ENCODE measurements around the gene APOL6. TPM values are rescaled to one million over a fixed set of nuclear protein-coding genes. Genes with fewer than 3 reads are reported as not detected.
A peak's percentile ranks its signal among the peaks of the same experiment; 100 is the strongest.
"Not testable (repeated sequence)": the region's sequence is repeated elsewhere in the genome, so short reads cannot be mapped to it uniquely, and the experiment has no call there.

The APOL6 gene
- total RNA-seq, 1 donor from 2014 or later: 53.8 TPM

DNA sequence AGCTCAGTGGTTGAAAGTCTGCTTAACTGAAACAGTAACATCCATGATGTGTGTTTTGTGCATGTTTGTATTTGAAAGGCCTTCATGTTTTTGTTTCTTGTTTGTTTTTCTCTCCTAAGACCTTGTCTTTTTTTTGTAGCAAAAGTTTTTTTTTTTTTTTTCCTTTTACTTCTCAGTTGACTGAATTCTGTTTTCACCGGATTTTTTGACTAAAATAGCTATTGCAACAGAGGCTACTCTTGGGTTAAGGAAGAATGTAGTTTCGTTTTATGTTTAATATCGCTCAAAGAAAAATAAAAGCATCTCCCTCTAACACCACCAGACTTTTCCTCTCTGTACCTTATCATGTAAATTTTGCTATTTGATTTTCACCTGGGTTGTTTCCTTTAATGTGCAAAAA lies 15.1 kb downstream of the APOL6 start:
- H3K27me3 ChIP-seq (ENCODE audit: low read depth): no peaks in the 10 kb centered on the region
- peak in 1 of 2 donors; percentile 39 for ATAC-seq
- TF ChIP-seq, protein P1, sequence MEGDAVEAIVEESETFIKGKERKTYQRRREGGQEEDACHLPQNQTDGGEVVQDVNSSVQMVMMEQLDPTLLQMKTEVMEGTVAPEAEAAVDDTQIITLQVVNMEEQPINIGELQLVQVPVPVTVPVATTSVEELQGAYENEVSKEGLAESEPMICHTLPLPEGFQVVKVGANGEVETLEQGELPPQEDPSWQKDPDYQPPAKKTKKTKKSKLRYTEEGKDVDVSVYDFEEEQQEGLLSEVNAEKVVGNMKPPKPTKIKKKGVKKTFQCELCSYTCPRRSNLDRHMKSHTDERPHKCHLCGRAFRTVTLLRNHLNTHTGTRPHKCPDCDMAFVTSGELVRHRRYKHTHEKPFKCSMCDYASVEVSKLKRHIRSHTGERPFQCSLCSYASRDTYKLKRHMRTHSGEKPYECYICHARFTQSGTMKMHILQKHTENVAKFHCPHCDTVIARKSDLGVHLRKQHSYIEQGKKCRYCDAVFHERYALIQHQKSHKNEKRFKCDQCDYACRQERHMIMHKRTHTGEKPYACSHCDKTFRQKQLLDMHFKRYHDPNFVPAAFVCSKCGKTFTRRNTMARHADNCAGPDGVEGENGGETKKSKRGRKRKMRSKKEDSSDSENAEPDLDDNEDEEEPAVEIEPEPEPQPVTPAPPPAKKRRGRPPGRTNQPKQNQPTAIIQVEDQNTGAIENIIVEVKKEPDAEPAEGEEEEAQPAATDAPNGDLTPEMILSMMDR (IDR thresholded peaks at IDR 0.05): no peak
- H3K36me3 ChIP-seq: peaks cover 23% of the 10 kb centered on the region
- peaks cover 43% of the 10 kb centered on the region for H3K4me1 ChIP-seq
- peak overlapping the region; percentile 51 for H3K27ac ChIP-seq
- intact Hi-C loops (cut with DNase I): no loop called here
- DNase-seq: no peak
- peaks cover 6% of the 10 kb centered on the region for H3K9me3 ChIP-seq
- H3K4me3 ChIP-seq: peak overlapping the region; percentile 9

DNA sequence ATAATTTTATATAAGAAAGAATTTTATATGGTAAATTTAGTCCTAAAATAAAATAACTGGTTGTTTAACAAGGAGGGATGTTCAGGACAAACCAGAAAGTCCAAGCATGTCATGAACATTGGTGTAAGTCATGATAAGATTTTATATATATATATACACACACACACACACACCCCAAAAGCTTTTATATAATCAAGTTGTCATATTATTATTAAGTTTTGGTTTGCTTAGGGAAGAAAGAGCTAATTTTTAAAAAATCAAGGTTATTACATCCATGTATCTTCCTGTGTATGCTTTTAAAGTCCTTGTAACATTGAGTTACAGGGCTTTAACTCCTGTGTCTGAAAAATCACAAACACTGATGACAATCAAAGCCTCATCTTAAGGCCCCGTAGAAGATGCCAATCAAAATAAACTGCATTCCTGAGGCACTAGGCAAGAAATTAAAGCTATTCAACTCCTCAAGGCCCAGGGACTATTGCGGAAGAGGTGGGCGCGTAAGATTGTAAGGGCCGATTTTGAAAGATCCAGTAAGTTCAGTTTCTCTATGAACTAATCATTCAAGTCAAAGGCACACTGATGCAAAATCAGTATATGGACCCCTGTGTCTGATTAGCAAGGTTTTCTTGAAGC lies 16.8 kb downstream of the APOL6 start:
- Histone ChIP-seq H3K4me3 (no peak overlapping the region), H3K9me3 (peaks cover 6% of the 10 kb centered on the region), H3K27me3 (ENCODE audit: low read depth) (no peaks in the 10 kb centered on the region), H3K36me3 (peaks cover 6% of the 10 kb centered on the region), H3K27ac (no peak overlapping the region), H3K4me1 (peaks cover 41% of the 10 kb centered on the region)
- TF ChIP-seq, protein P1 (IDR thresholded peaks at IDR 0.05): no peak
- DNase-seq (no peak), ATAC-seq (no peak)
- intact Hi-C loops (cut with DNase I): no loop called here

DNA sequence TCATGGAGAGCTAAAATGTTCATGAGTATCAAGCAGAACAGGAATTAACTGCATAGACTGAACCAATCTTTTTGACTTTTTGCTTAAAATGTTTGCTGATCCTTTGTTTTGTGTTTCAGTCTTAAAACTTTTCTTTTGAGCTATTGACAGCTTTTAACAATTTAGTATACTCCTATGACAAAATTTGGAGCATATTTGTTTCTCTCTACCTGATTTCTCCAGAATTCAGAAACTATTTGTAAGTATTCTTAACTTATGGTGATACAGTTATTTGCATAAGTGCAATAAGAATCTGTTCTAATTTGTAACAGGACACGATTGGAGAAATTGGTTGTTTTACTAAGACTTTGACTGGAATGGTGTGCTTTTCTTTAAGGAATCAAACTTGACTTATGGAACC lies 18.5 kb downstream of the APOL6 start:
- H3K9me3 ChIP-seq; H3K27me3 ChIP-seq (ENCODE audit: low read depth); ATAC-seq; H3K36me3 ChIP-seq; intact Hi-C loops (cut with DNase I); DNase-seq; H3K27ac ChIP-seq; H3K4me3 ChIP-seq: not testable (repeated sequence)
- H3K4me1 ChIP-seq: peaks cover 26% of the 10 kb centered on the region

DNA sequence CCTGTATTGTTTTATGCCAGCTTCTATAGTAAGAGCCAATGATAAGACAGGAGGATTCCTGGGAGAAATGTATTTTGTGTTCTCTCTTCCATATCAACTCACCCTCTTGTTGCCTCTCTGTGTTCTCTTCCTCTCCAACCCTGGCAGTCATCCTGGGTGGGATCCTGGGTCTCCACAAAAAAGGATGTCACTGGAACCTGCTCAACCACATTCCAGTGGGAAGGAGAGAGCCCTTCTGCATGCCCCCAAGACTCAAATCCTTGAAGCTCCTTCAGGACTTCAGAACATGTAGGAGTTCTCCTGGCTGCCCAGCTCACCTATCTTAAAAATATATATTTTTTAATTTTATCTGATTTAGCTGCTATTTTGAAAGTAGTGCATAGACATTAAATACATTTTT lies 26.1 kb downstream of the APOL6 start:
- intact Hi-C loops (cut with DNase I): no loop called here
- no peaks in the 10 kb centered on the region for H3K36me3 ChIP-seq
- DNase-seq (no peak), ATAC-seq (no peak)
- TF ChIP-seq, protein P1 (IDR thresholded peaks at IDR 0.05): no peak
- no peak overlapping the region for H3K4me3 ChIP-seq
- no peak overlapping the region for H3K27ac ChIP-seq
- H3K4me1 ChIP-seq: no peaks in the 10 kb centered on the region
- no peaks in the 10 kb centered on the region for H3K27me3 ChIP-seq (ENCODE audit: low read depth)
- no peaks in the 10 kb centered on the region for H3K9me3 ChIP-seq

GRCh38 chr22:35676065-35676464 lies 27.8 kb downstream of the APOL6 start:
- H3K27me3 ChIP-seq (ENCODE audit: low read depth); H3K4me3 ChIP-seq; H3K27ac ChIP-seq; H3K4me1 ChIP-seq; ATAC-seq; H3K9me3 ChIP-seq; intact Hi-C loops (cut with DNase I); DNase-seq; H3K36me3 ChIP-seq: not testable (repeated sequence)

DNA sequence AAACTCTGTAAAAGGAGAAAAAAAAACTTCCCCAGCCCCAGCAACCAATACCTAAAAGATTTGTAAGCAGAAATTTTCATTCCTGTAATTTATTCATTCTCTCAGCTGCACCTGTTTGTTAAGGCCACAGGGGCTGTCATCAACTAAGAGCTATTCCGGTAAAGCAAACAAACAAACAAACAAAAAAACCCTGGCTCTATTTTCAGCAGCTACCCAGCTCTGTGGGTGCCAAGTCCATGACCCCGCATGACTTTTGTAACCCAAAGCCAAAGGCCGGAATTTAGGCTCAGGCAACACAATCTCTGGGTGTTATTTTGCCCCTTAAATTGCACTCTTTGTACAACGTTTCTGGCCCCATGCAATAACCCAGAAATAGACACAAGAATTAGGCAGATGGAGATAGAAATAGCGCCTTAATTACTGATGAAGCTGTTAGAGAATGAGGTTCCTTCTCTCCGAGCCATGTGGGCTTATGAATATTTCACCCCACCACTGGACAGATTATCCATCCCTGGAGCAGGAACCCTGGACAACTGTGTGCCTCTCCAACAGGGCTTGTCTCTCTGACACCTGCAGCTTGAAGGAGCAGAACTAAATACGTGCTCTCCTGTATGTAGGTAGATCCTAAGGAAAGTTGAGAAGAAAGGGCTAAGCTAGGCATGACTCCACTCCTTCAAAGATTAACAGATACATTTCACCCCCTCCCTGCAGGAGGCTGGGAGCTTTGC lies 29.4 kb downstream of the APOL6 start:
- H3K9me3 ChIP-seq: no peaks in the 10 kb centered on the region
- intact Hi-C loops (cut with DNase I): no loop called here
- no peak overlapping the region for H3K27ac ChIP-seq
- no peak overlapping the region for H3K4me3 ChIP-seq
- no peaks in the 10 kb centered on the region for H3K27me3 ChIP-seq (ENCODE audit: low read depth)
- ATAC-seq: no peak
- TF ChIP-seq, protein P1 (IDR thresholded peaks at IDR 0.05): no peak
- no peaks in the 10 kb centered on the region for H3K4me1 ChIP-seq
- no peak for DNase-seq
- no peaks in the 10 kb centered on the region for H3K36me3 ChIP-seq

Data from lower lobe of right lung (tissue), 2 donors.